GM18858 (cell line): ENCODE measurements around the gene TMEM116.

Experiments
- ATAC-seq: cut with Tn5 transposase; IDR thresholded peaks from one replicate; pipeline ENCODE4 v1.9.1; 2021; ENCODE audit not compliant: unreplicated experiment

Gene TMEM116

GRCh38 chr12:111905502-111905901 lies 107.5 kb downstream of the TMEM116 start:
- no peak for ATAC-seq

- ATAC-seq: no peak
These were observed 108.5 kb downstream of the TMEM116 start for GRCh38 chr12:111904446-111904975.

- ATAC-seq: no peak
These were observed 111.8 kb downstream of the TMEM116 start for GRCh38 chr12:111901182-111901581.

GRCh38 chr12:111894556-111894955 lies 118.4 kb downstream of the TMEM116 start:
- no peak for ATAC-seq

GRCh38 chr12:111893287-111893686 lies 119.7 kb downstream of the TMEM116 start:
- no peak for ATAC-seq

- no peak for ATAC-seq
These were observed 124.8 kb downstream of the TMEM116 start for GRCh38 chr12:111887926-111888745.

GRCh38 chr12:111886662-111887545 lies 126.1 kb downstream of the TMEM116 start:
- ATAC-seq: no peak

- ATAC-seq: no peak
These were observed 131.2 kb downstream of the TMEM116 start for GRCh38 chr12:111881716-111882115.
